Lung (tissue), 12 donors: ENCODE measurements around the gene CX3CR1. TPM values are rescaled to one million over a fixed set of nuclear protein-coding genes. Genes with fewer than 3 reads are reported as not detected.

Source experiments
- ATAC-seq: fragments of 200-7000 bp; cut with Tn5 transposase; one replicate; pipeline ENCODE4 v1.9.1; 2020; ENCODE audit warnings: moderate number of reproducible peaks; ENCODE audit not compliant: insufficient read depth, low FRiP score
- DNase-seq, 3 donors: peaks; one replicate each; pipeline ENCODE4 v3.0.0-alpha.2; 2013 to 2017
- H3K27ac ChIP-seq, 2 donors: one replicate each; pipeline ENCODE4 v1.5.1; 2013; ENCODE audit warnings: mild to moderate bottlenecking in 2 of 2, moderate library complexity in 2 of 2, control low read depth in 1 of 2, inconsistent platforms in 1 of 2, low read depth in 1 of 2, low read length in 1 of 2
- H3K27me3 ChIP-seq, 3 donors: one replicate each; pipeline ENCODE4 v1.5.1; 2013; ENCODE audit warnings: low read length in 2 of 3; ENCODE audit not compliant: control insufficient read depth in 3 of 3, insufficient read depth in 3 of 3
- H3K36me3 ChIP-seq, 4 donors: one replicate each; pipeline ENCODE4 v1.5.1; 2013; ENCODE audit warnings: low read length in 4 of 4, mild to moderate bottlenecking in 1 of 4, moderate library complexity in 1 of 4; ENCODE audit not compliant: control insufficient read depth in 4 of 4, insufficient read depth in 4 of 4
- H3K4me1 ChIP-seq, 5 donors: one replicate each; pipeline ENCODE4 v1.5.1; 2013; ENCODE audit warnings: low read length in 5 of 5, mild to moderate bottlenecking in 2 of 5, moderate library complexity in 1 of 5; ENCODE audit not compliant: control insufficient read depth in 5 of 5, insufficient read depth in 5 of 5
- H3K4me3 ChIP-seq: one replicate; pipeline ENCODE4 v1.5.1; 2013; ENCODE audit warnings: mild to moderate bottlenecking, control low read depth, moderate library complexity
- H3K9ac ChIP-seq, 2 donors: one replicate each; pipeline ENCODE4 v1.5.1; 2013; ENCODE audit warnings: low read length in 2 of 2, control low read depth in 1 of 2; ENCODE audit not compliant: insufficient read depth in 1 of 2
- H3K9me3 ChIP-seq, 4 donors: one replicate each; pipeline ENCODE4 v1.5.1; 2013; ENCODE audit warnings: low read length in 3 of 4, mild to moderate bottlenecking in 1 of 4, moderate library complexity in 1 of 4; ENCODE audit not compliant: control insufficient read depth in 4 of 4, insufficient read depth in 3 of 4
- WGBS, 2 donors: extraction: QIAGEN DNeasy Blood & Tissue Kit; methylation state at CpG; one replicate each; pipeline ENCODE4 v1.1.7; 2013; 5-methylcytosine and 5-hydroxymethylcytosine counted together
- polyA plus RNA-seq, 2 donors: library from polyadenylated mRNA; stranded (reverse); fragments of 200-250 nt; gene quantifications; one replicate each; pipeline ENCODE4 v1.2.1, GENCODE V29; 2013
- total RNA-seq, 2 donors: library from RNA; depleted of rRNA in 1 of 2; stranded (reverse); fragments of >200 nt in 1 of 2; gene quantifications; one replicate each; pipeline ENCODE4 v1.2.1, GENCODE V29; 2014 to 2021
- TF ChIP-seq, protein P1 (sequence below): IDR thresholded peaks from 2 replicates; pipeline ENCODE4 v1.5.1; 2012; ENCODE audit warnings: mild to moderate bottlenecking; ENCODE audit errors: control extremely low read depth, extremely low read depth
- donor health status: control.
- donor health status: control.
- donor health status: Bipolar disorder and iron deficiency.
- donor health status: healthy.
- donor health status: DM: yes; HTN: yes; CAD: no.

CX3CR1 gene
- total and polyA plus RNA-seq, 4 donors = 0.20 to 5.0 (median 3.6) TPM

- no peaks in the 10 kb centered on the region for H3K27me3 ChIP-seq
- no peaks in the 10 kb centered on the region for H3K36me3 ChIP-seq
- no peak overlapping the region for H3K4me3 ChIP-seq
- H3K27ac ChIP-seq = no peak overlapping the region
- H3K4me1 ChIP-seq = peaks cover 0 to 2% (median 0%) of the 10 kb centered on the region in 5 donors
- no peaks in the 10 kb centered on the region for H3K9me3 ChIP-seq
- H3K9ac ChIP-seq = no peak overlapping the region
- no peak for ATAC-seq
- TF ChIP-seq, protein P1, sequence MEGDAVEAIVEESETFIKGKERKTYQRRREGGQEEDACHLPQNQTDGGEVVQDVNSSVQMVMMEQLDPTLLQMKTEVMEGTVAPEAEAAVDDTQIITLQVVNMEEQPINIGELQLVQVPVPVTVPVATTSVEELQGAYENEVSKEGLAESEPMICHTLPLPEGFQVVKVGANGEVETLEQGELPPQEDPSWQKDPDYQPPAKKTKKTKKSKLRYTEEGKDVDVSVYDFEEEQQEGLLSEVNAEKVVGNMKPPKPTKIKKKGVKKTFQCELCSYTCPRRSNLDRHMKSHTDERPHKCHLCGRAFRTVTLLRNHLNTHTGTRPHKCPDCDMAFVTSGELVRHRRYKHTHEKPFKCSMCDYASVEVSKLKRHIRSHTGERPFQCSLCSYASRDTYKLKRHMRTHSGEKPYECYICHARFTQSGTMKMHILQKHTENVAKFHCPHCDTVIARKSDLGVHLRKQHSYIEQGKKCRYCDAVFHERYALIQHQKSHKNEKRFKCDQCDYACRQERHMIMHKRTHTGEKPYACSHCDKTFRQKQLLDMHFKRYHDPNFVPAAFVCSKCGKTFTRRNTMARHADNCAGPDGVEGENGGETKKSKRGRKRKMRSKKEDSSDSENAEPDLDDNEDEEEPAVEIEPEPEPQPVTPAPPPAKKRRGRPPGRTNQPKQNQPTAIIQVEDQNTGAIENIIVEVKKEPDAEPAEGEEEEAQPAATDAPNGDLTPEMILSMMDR = no peak
- no peak for DNase-seq
Measured at GRCh38 chr3:39285332-39285731, 5.5 kb upstream of the CX3CR1 start.

- peak in 1 of 3 donors; percentile 10 for DNase-seq
- no peak for ATAC-seq
- no peaks in the 10 kb centered on the region for H3K4me1 ChIP-seq
- no peak overlapping the region for H3K4me3 ChIP-seq
- no peaks in the 10 kb centered on the region for H3K9me3 ChIP-seq
- no peaks in the 10 kb centered on the region for H3K36me3 ChIP-seq
- H3K27ac ChIP-seq = no peak overlapping the region
- no peak overlapping the region for H3K9ac ChIP-seq
- WGBS, 2 donors = 36 to 54% methylated on average over 5 of the region's 5 CpGs
- H3K27me3 ChIP-seq = no peaks in the 10 kb centered on the region
- TF ChIP-seq, protein P1 = no peak
Measured at GRCh38 chr3:39284457-39284881, 4.6 kb upstream of the CX3CR1 start.

DNA sequence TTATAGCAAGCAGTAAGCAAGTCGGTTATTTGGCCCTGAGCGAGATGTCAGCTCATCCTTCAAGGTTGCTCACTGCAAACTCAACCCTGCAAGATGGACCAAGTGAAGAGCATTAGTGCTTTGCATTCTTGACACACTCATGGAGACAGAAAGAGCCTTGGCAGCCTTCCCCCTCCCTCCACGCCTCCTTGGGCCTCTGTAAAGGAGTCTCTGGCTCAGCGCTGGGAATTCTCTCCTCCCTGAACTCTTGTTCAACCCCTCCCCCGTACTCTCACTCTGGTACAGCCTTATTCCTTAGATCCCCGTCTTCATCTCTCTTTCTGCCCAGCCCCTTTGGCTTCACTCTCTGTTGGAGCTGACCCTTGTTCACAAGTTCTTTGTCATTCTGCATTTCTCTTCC is 2.2 kb upstream of the CX3CR1 start:
- Histone ChIP-seq H3K27ac (no peak overlapping the region), H3K4me3 (no peak overlapping the region), H3K36me3 (no peaks in the 10 kb centered on the region), H3K9me3 (no peaks in the 10 kb centered on the region), H3K27me3 (no peaks in the 10 kb centered on the region), H3K4me1 (no peaks in the 10 kb centered on the region), H3K9ac (no peak overlapping the region)
- peak in 1 of 3 donors; percentile 28 for DNase-seq
- TF ChIP-seq, protein P1 = no peak
- 78 to 87% methylated on average over 6 of the region's 6 CpGs for WGBS, 2 donors
- no peak for ATAC-seq

DNA sequence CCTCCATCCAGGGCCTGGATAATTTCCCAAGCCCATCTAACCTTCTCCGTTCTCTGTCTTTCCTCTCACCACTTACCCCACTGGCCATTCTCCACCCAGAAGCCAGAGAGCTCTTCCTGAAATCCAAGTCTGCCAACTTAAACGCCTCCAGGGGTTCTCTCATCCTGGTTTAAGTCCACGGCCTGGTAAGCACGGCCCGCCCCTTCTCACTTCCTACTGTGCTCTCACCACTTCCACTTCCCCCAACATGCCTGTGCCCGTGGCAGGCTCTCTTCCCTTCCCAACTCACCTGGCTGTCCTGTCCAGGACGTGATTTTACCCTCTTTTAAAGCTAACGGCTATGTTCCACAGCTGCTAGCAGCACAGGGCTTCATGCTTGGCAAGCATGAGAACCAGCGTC is 1.7 kb upstream of the CX3CR1 start:
- WGBS, 2 donors = 55 to 65% methylated on average over 9 of the region's 9 CpGs
- H3K9ac ChIP-seq = peak overlapping the region in 1 of 2 donors; percentile 11
- TF ChIP-seq, protein P1 = no peak
- H3K27ac ChIP-seq = no peak overlapping the region
- ATAC-seq (no peak), DNase-seq (no peak)
- no peaks in the 10 kb centered on the region for H3K36me3 ChIP-seq
- H3K4me1 ChIP-seq = no peaks in the 10 kb centered on the region
- H3K4me3 ChIP-seq = no peak overlapping the region
- H3K9me3 ChIP-seq = no peaks in the 10 kb centered on the region
- no peaks in the 10 kb centered on the region for H3K27me3 ChIP-seq
